GM20000 (cell line): ENCODE measurements around the gene RGS6.

Experiments
- DNase-seq: peaks from one replicate; pipeline ENCODE4 v3.0.0; 2012; ENCODE audit warnings: low spot score
- TF ChIP-seq, protein P1 (sequence below): IDR thresholded peaks from 2 replicates; pipeline ENCODE4 v1.5.1; 2012; ENCODE audit warnings: mild to moderate bottlenecking, control low read depth; ENCODE audit errors: extremely low read depth, missing control alignments

RGS6 gene

GRCh38 chr14:71966528-71966927, 34.3 kb downstream of the RGS6 start:
- TF ChIP-seq, protein P1, sequence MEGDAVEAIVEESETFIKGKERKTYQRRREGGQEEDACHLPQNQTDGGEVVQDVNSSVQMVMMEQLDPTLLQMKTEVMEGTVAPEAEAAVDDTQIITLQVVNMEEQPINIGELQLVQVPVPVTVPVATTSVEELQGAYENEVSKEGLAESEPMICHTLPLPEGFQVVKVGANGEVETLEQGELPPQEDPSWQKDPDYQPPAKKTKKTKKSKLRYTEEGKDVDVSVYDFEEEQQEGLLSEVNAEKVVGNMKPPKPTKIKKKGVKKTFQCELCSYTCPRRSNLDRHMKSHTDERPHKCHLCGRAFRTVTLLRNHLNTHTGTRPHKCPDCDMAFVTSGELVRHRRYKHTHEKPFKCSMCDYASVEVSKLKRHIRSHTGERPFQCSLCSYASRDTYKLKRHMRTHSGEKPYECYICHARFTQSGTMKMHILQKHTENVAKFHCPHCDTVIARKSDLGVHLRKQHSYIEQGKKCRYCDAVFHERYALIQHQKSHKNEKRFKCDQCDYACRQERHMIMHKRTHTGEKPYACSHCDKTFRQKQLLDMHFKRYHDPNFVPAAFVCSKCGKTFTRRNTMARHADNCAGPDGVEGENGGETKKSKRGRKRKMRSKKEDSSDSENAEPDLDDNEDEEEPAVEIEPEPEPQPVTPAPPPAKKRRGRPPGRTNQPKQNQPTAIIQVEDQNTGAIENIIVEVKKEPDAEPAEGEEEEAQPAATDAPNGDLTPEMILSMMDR, result no peak

DNA sequence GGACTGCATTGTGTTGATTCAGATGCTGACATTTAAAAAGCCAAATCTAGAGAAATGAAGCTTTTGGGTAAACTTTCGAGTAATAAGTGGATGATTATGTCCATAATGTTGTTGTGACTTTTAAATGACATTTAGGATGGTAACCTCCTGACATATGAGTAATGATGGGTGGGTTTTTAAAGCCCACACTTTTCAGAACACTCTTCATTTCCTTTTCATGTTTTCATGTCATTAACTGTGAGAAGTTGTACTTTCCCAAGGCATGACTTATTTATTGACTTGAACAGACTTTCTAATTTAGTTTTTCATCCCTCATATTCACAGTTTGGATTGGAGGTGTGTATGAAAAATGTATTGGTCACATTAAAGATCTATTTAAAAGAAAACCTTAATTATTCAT, 35.5 kb downstream of the RGS6 start:
- DNase-seq, result no peak
- TF ChIP-seq, protein P1, result no peak

More at GRCh38 chr14:71966528-71966927, 34.3 kb downstream of the RGS6 start:
- DNase-seq, result no peak

GRCh38 chr14:71970272-71970671, 38.0 kb downstream of the RGS6 start:
- DNase-seq, result no peak
- TF ChIP-seq, protein P1, result no peak

GRCh38 chr14:71985538-71986189, 53.4 kb downstream of the RGS6 start:
- no peak for DNase-seq
- TF ChIP-seq, protein P1, result no peak

- TF ChIP-seq, protein P1, result no peak
- no peak for DNase-seq
These were observed 56.2 kb downstream of the RGS6 start for GRCh38 chr14:71988476-71988875.

DNA sequence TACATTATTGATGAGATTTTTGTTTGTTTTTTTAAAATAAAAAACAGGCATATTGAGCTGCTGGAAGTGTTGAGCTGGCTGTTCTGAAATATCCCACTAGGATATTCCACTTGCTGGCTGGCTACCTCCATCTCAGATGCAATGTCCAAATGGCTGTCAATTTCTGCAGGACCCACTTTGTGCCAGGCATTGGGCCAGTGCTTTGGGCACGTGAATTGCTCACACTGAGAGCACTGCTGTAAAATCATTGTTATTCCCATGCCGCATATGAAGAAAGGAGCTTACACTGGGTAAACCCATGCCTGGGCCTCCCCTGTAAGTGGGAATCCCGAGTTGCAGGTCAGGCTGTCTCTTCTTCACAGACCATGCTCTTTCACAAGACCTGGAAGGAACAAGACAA, 56.7 kb downstream of the RGS6 start:
- DNase-seq, result no peak
- TF ChIP-seq, protein P1, result no peak

DNA sequence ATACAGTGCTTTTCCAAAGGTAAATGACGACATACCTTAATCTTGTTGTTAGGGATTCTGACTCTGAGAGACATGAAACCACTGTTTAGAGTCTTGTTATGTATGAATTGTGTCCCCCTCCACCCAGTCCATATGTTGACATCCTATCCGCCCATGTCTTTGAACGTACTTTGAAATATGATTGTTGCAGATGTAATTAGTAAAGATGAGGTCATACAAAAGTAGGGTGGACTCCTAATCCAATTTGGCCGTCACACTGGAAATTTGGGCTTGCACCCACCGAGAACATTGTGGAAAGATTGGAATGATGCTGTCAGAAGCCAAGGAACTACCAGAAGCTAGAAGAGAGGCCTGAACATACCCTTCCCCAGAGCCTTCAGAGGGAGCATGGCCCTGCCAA, 62.2 kb downstream of the RGS6 start:
- TF ChIP-seq, protein P1, result no peak
- no peak for DNase-seq
